Measurements from ENCODE around the gene ZFPL1. TPM values are rescaled to one million over a fixed set of nuclear protein-coding genes. Genes with fewer than 3 reads are reported as not detected.
"Not testable (repeated sequence)": the region's sequence is repeated elsewhere in the genome, so short reads cannot be mapped to it uniquely, and the experiment has no call there.

Gene ZFPL1
- total RNA-seq, 2 experiments from 2014 or later: 28.3 to 31.3 TPM

DNA sequence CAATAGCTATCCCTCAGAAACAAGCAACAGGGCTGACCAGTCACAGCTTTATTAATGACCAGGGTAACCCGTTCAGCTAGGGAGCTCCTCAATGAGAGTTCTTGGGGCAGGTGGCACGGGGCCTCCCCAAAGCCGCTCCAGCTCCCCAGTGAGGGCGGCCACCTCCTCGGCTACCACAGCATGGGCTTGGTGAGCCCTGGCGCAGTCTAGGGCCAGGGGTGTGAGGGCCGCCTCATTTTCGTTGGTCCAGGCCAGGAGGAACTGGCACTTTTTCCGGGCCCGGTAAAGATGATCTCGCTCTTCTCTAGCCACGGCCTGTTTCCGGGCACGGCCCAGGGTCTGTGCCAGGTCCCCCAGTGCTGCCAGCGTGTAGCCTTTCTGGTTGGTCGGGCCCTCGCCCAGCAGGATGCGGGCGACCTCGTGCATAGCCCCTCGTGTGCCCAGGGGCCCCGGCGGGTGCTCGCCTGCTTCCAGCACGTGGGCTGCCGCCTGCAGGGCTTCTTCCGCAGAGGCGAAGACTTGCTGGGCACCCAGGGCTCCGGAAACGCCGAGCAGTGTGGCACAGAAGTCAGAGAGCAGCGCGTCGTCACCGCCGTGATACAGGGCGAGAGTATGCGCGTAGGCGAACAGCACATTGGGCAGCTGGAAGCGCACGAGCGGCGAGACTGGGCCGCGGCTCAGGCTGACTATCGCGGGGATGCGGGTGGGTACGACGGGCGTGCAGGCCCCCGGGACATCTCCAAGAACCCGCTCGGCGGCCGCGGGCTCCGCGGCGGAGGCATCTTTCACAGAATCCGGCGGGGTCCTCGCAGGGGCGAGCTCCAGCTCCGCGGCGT lies 32.6 kb downstream of the ZFPL1 start:
- peaks cover 68% of the 10 kb centered on the region for H3K4me1 Mint-ChIP-seq (ENCODE audit: low read depth)
- POLR2A ChIA-PET: interaction anchor here (0.6 to 2.7 kb wide), 8 partner anchors 15 to 898 kb away, joined by 3 to 15 read pairs (median 6); partner anchors contain the start of genes ARL2, POLA2, SF1 and SYVN1
- H3K36me3 Mint-ChIP-seq: peaks cover 36% of the 10 kb centered on the region

DNA sequence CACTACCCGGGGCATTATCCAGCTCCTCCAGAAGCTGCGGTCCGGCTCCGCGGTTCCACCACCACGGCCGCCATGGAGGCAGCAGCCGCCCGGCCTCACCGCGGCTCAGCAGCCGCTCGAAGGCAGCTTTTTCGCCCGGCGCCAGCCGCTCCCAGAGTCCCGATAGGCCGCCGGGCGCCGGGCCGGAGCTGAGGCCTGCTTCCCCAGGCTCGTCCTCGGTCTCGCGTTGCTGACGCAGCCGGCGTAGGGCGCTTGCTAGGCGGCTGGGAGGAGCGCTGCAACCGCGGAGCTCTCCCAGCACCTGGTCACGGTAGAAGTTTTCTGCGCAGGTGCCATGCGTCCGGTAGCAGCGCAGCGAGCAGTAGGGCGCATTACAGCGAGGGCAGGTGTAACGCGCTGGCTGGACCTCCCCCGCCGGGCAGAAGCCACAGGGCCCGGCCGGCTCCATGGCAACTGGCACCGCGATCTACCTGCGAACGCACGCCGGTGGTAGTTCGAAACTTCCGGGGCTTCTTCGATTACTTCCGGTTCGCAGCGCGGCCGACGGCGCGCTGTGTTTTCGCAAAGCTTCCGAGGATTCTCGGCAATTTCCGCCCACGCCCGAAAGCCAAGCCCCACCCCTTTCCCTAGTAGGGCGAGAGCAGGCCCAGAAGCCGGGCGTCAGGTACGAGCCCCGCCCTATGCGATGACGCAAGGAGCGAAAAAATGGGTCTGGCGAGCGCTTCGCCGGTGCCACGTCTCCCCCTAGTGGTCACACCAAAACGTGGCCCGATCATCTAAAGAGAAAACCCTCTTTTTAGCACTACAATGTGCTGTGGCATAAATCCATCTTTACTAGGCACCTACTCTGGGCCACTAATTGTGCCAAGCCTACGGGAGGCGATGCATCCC lies 33.4 kb downstream of the ZFPL1 start, which contains the start of gene ZNHIT2:
Gene ZNHIT2 (minus strand): TSS at position 496 of the 891 bp plus-strand sequence. CDS start 48 bp downstream, at position 448.
- Mint-ChIP-seq H3K27me3 (no peaks in the 10 kb centered on the region), H3K27ac (peak within 1 kb of the TSS; percentile 95), H3K36me3 (peaks cover 42% of the 10 kb centered on the region), H3K4me1 (ENCODE audit: low read depth) (peaks cover 68% of the 10 kb centered on the region), H3K9me3 (no peaks in the 10 kb centered on the region), H3K4me3 (peak within 1 kb of the TSS; percentile 86)
- ChIA-PET POLR2A (interaction anchor here (0.7 to 2.7 kb wide), 11 partner anchors 9 to 339 kb away, joined by 3 to 15 read pairs (median 5); partner anchors contain the start of genes ARL2, CAPN1, POLA2 and SF1), CTCF (interaction anchor here (0.6 to 5.7 kb wide), 20 partner anchors 7 to 536 kb away, joined by 3 to 72 read pairs (median 4); partner anchors contain the start of genes ARL2, SNX15, SYVN1 and TM7SF2)
- intact Hi-C loops (cut with micrococcal nuclease): loop anchor here (1.0 to 10.0 kb wide), 9 partner anchors 17 to 873 kb away; partner anchors contain the start of genes CDCA5, FKBP2, PPP1R14B and RASGRP2
- peak; percentile 100 for DNase-seq

More for the DNA sequence above, 32.6 kb downstream of the ZFPL1 start:
- Mint-ChIP-seq H3K27ac (peak overlapping the region; percentile 95), H3K9me3 (no peaks in the 10 kb centered on the region), H3K27me3 (no peaks in the 10 kb centered on the region), H3K4me3 (peak overlapping the region; percentile 86)
- intact Hi-C loops (cut with micrococcal nuclease): loop anchor here (1.0 to 10.0 kb wide), 9 partner anchors 18 to 872 kb away; partner anchors contain the start of genes CDCA5, FKBP2, PPP1R14B and RASGRP2
- CTCF ChIA-PET: interaction anchor here (0.6 to 2.8 kb wide), 9 partner anchors 13 to 537 kb away, joined by 3 to 16 read pairs (median 4); partner anchors contain the start of genes ARL2, SYVN1 and VPS51
- DNase-seq: peak; percentile 84

DNA sequence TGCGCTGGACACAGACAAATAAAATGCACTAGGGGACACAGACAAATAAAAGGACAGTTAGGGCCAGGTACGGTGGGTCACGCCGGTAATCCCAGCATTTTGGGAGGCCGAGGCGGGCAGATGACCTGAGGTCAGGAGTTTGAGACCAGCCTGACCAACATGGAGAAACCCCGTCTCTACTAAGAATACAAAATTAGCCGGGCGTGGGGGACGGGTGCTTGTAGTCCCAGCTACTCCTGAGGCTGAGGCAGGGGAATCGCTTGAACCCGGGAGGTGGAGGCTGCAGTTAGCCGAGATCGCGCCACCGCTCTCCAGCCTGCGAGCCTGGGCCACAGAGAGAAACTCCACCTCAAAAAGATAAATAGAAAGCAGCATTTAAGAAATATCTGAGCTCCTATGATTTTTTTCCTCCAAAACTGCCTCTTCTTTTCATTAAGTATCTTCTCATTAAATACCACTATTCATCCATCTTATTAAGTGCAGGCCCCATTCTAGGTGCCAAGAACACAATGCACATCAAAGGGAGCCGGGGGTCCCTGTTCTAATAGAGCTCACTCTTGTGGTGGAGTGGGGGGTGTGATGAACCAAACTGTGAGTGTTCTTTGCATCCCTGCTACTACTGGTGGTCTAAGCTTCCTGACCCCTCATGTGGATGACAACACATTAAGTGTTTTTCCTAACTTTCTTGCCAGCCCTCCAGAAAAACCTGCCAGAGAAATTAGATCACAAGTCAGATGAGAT lies 34.2 kb downstream of the ZFPL1 start:
- ChIA-PET POLR2A (interaction anchor here (1.0 to 2.7 kb wide), 7 partner anchors 10 to 333 kb away, joined by 4 to 15 read pairs (median 6); partner anchors contain the start of genes CAPN1, POLA2 and VPS51), CTCF (interaction anchor here (0.6 to 5.7 kb wide), 12 partner anchors 8 to 270 kb away, joined by 3 to 72 read pairs (median 4); partner anchors contain the start of genes ARL2, SYVN1 and TM7SF2)
- Mint-ChIP-seq H3K27me3 (no peaks in the 10 kb centered on the region), H3K4me3 (peak overlapping the region; percentile 86), H3K27ac (peak overlapping the region; percentile 89), H3K4me1 (ENCODE audit: low read depth) (peaks cover 66% of the 10 kb centered on the region), H3K9me3 (no peaks in the 10 kb centered on the region), H3K36me3 (peaks cover 42% of the 10 kb centered on the region)
- no peak for DNase-seq
- intact Hi-C loops (cut with micrococcal nuclease): loop anchor here (10.0 kb wide), 2 partner anchors 373 to 873 kb away; partner anchors contain the start of genes FKBP2, PPP1R14B and RASGRP2

DNA sequence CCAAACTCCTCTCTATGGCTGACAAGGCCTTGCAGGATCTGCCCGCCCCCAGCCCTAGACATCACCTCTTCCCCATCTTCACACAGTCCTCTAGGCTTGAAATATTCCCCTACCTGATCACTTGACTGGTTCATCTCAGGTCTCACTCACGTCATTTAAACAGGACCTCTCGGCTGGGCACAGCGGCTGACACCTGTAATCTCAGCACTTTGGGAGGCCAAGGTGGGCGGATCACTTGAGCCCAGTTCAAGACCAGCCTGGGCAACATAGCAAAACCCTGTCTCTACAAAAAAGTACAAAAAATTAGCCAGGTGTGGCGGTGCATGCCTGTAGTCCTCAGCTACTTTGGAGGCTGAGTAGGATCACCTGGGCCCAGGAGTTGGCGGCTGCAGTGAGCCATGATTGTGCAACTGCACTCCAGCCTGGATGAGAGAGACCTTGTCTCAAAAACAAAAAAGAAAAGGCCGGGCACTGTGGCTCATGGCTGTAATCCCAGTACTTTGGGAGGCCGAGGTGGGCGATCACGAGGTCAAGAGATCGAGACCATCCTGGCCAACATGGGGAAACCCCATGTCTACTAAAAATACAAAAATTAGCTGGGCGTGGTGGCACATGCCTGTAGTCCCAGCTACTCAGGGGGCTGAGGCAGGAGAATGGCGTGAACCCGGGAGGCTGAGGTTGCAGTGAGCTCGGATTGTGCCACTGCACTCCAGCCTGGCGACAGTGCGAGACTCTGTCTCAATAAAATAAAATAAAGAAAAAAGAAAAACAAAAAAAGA lies 35.1 kb downstream of the ZFPL1 start:
- not testable (repeated sequence) for DNase-seq, H3K9me3 Mint-ChIP-seq, H3K27ac Mint-ChIP-seq, H3K4me3 Mint-ChIP-seq, H3K27me3 Mint-ChIP-seq
- Mint-ChIP-seq H3K36me3 (peaks cover 42% of the 10 kb centered on the region), H3K4me1 (ENCODE audit: low read depth) (peaks cover 60% of the 10 kb centered on the region)
- POLR2A ChIA-PET: interaction anchor here (1.8 to 2.6 kb wide), 3 partner anchors 12 to 63 kb away, joined by 6 to 10 read pairs (median 7); partner anchors contain the start of gene CAPN1
- intact Hi-C loops (cut with micrococcal nuclease): loop anchor here (10.0 kb wide), 2 partner anchors 374 to 874 kb away; partner anchors contain the start of genes FKBP2, PPP1R14B and RASGRP2
- CTCF ChIA-PET: interaction anchor here (0.6 to 5.7 kb wide), 8 partner anchors 9 to 808 kb away, joined by 3 to 72 read pairs (median 4); partner anchors contain the start of genes ARL2 and TM7SF2

DNA sequence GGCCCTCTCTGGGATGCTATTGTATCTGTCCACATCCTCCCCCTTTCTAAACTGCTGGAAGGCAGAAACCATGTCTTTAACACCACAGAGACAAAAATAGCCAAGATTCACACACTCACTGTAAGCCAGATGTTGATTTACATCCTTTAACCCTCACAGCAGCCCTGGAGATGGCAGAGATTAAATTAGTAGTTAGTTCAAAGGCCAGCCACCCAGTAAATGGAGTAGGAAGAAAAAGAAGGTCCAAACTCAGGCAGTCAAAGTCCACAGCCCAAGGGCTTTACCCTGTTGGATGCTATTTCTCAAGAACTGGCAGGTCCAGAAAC lies 35.6 kb downstream of the ZFPL1 start:
- POLR2A ChIA-PET: no interaction called here
- intact Hi-C loops (cut with micrococcal nuclease): loop anchor here (10.0 kb wide), 2 partner anchors 375 to 875 kb away; partner anchors contain the start of genes FKBP2, PPP1R14B and RASGRP2
- Mint-ChIP-seq H3K4me3 (no peak overlapping the region), H3K9me3 (no peaks in the 10 kb centered on the region), H3K4me1 (ENCODE audit: low read depth) (peaks cover 64% of the 10 kb centered on the region), H3K27me3 (no peaks in the 10 kb centered on the region), H3K36me3 (peaks cover 44% of the 10 kb centered on the region), H3K27ac (no peak overlapping the region)
- CTCF ChIA-PET: interaction anchor here (0.6 to 5.7 kb wide), 3 partner anchors 9 to 807 kb away, joined by 3 to 72 read pairs (median 3); partner anchors contain the start of gene TM7SF2
- DNase-seq: no peak

DNA sequence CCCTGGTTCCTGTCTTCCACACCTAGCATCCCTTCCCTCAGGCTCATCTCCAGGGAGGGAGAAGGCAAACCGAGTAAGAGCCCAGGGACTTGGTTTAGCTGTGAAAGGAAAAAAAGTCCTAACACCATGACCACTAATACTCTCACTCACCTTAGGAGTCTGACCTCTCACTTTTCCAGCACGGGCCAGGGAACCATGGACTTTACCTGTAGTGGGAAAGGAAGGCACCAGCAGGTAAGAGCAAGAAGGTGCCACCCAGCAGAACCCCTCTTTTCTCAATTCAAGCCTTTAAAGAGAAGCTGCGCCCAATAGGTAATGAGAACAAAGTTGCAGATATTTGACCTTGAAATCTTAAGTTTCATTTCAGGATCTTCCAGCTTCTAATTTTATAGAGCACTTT lies 36.8 kb downstream of the ZFPL1 start:
- H3K36me3 Mint-ChIP-seq: peaks cover 50% of the 10 kb centered on the region
- intact Hi-C loops (cut with micrococcal nuclease): no loop called here
- POLR2A ChIA-PET: interaction anchor here (1.7 to 2.8 kb wide), 3 partner anchors 8 to 106 kb away, joined by 6 to 32 read pairs (median 19); partner anchors contain the start of genes ARL2, SYVN1 and TM7SF2

DNA sequence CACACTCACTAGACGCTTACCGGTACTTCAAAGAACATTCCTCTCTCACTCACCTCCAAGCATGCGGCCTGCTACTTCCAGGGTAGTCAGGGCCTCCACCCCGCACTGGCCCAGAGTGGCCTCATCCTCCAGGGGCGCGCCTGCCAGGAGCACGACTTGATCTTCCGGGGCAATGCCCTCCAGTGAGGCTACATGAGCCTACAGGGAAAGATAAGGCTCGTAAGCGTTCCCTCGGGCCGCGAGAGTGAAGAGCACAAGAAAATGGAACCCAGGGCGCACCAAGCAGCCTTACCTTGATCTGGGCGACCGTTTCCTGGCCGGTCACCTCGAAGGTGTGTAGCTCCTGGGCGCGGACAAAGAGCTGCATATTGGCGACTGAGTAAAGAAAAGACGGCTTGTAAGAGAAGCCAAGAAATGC lies 37.4 kb downstream of the ZFPL1 start:
- intact Hi-C loops (cut with micrococcal nuclease): no loop called here
- ChIA-PET CTCF (interaction anchor here (0.9 to 5.7 kb wide), 13 partner anchors 10 to 277 kb away, joined by 3 to 72 read pairs (median 4); partner anchors contain the start of genes ARL2, CDC42BPG and TM7SF2), POLR2A (interaction anchor here (0.5 to 2.8 kb wide), 15 partner anchors 9 to 386 kb away, joined by 3 to 32 read pairs (median 5); partner anchors contain the start of genes ARL2, CAPN1, CDCA5 and POLA2)
- H3K4me1 Mint-ChIP-seq (ENCODE audit: low read depth): peaks cover 51% of the 10 kb centered on the region
- DNase-seq: peak; percentile 54
- no peaks in the 10 kb centered on the region for H3K27me3 Mint-ChIP-seq
- peak overlapping the region; percentile 100 for H3K4me3 Mint-ChIP-seq
- H3K36me3 Mint-ChIP-seq: peaks cover 55% of the 10 kb centered on the region
- H3K27ac Mint-ChIP-seq: peak overlapping the region; percentile 99
- no peaks in the 10 kb centered on the region for H3K9me3 Mint-ChIP-seq

More for the DNA sequence above, 36.8 kb downstream of the ZFPL1 start:
- Mint-ChIP-seq H3K4me1 (ENCODE audit: low read depth) (peaks cover 56% of the 10 kb centered on the region), H3K4me3 (peak overlapping the region; percentile 100), H3K9me3 (no peaks in the 10 kb centered on the region), H3K27me3 (no peaks in the 10 kb centered on the region), H3K27ac (peak overlapping the region; percentile 99)
- CTCF ChIA-PET: interaction anchor here (1.7 to 5.7 kb wide), 4 partner anchors 10 to 273 kb away, joined by 4 to 72 read pairs (median 5); partner anchors contain the start of genes ARL2 and TM7SF2
- DNase-seq: no peak

DNA sequence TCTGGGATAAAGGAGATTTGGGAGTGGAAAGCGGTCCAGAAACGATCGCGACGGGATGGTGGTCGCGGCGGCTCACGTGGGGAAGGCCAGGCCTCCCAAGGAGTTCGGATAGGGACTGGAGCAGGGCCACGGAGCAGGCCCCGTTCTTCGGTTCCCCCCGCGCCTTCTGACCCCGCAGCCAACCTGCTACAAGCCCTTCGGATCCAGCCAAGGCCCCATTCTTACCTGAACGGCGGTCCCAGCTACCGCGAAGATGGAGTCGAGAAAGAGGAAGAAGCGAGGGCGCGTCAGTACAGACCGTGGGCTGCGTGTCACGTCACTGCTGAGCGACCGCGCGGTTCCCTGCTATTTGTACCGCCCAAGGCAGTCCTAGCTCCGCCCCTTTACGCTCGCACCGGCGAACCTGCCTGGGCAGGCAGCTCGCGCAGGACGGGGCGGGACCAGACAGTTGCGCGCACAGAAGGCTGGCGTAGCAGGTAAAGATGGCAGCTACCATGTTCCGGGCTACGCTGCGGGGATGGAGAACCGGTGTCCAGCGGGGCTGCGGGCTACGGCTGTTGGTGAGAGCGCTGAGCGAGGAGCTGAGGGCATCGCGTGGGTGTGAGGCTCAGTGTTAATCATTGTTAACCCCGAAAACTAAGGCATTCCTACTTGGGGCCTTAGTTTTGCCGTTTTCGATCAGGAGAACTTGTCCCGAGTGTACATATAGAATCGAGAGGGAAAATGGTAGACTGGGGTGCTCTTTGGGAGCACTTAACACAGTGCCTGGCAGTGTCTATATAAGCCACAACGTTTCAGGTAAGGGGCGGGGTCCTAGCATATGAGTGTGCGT lies 38.1 kb downstream of the ZFPL1 start, which contains the start of the genes FAU and MRPL49:
Gene FAU (minus strand): TSS at position 270 of the 832 bp plus-strand sequence. CDS start 321 bp downstream, outside the sequence.
Gene MRPL49 (plus strand): TSS at position 457 of the 832 bp plus-strand sequence. CDS start 26 bp downstream, at position 483.
- peak within 1 kb of the TSS; percentile 99 for H3K27ac Mint-ChIP-seq
- POLR2A ChIA-PET: interaction anchor here (0.5 to 2.8 kb wide), 18 partner anchors 9 to 385 kb away, joined by 3 to 32 read pairs (median 4); partner anchors contain the start of genes ARL2, CAPN1, CDCA5 and POLA2
- H3K9me3 Mint-ChIP-seq: no peaks in the 10 kb centered on the region
- H3K27me3 Mint-ChIP-seq: no peaks in the 10 kb centered on the region
- peak; percentile 99 for DNase-seq
- intact Hi-C loops (cut with micrococcal nuclease): loop anchor here (1.0 kb wide), 2 partner anchors 12 to 38 kb away; partner anchors contain the start of genes CDCA5, SYVN1 and ZFPL1
- peak within 1 kb of the TSS; percentile 100 for H3K4me3 Mint-ChIP-seq
- H3K36me3 Mint-ChIP-seq: peaks cover 57% of the 10 kb centered on the region
- H3K4me1 Mint-ChIP-seq (ENCODE audit: low read depth): peaks cover 48% of the 10 kb centered on the region
- CTCF ChIA-PET: interaction anchor here (0.6 to 5.7 kb wide), 15 partner anchors 9 to 278 kb away, joined by 3 to 72 read pairs (median 4); partner anchors contain the start of genes ARL2, CDC42BPG and TM7SF2
